HFF-Myc (cell line): ENCODE data around the gene KRTAP4-9.
"Not testable (repeated sequence)": the region's sequence is repeated elsewhere in the genome, so short reads cannot be mapped to it uniquely, and the experiment has no call there.

Source experiments
- DNase-seq: peaks from one replicate; pipeline ENCODE4 v3.0.0-alpha.2; 2011; ENCODE audit warnings: low read depth; ENCODE audit errors: extremely low read depth
- H3K4me3 ChIP-seq: replicated peaks from 2 replicates; pipeline ENCODE4 v1.5.1; 2011; ENCODE audit warnings: low read depth, mild to moderate bottlenecking, control low read depth, low read length
- TF ChIP-seq, protein P1 (sequence below): IDR thresholded peaks from 2 replicates; pipeline ENCODE4 v1.5.1; 2012; ENCODE audit warnings: mild to moderate bottlenecking, low read depth, low read length, control low read depth; ENCODE audit errors: missing control alignments

The KRTAP4-9 gene

DNA sequence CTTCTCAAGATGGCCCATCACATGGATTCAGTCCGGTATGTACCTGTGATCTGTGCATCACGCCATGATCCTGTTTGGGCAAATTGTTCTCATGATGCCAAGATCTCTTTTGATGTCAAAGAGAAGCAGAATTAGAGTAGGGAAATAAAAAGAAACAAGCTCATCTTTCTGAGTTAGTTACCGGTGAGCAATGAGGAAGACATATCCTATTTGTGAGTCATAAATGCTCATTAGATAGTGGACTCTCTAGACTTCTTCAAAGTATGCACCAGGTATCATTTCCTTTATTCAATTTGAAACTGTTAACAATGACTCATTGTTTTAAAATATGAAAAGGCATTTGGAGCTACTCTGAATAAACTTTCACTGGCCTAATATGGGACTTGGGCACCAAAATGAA lies 26.8 kb downstream of the KRTAP4-9 start:
- TF ChIP-seq, protein P1, sequence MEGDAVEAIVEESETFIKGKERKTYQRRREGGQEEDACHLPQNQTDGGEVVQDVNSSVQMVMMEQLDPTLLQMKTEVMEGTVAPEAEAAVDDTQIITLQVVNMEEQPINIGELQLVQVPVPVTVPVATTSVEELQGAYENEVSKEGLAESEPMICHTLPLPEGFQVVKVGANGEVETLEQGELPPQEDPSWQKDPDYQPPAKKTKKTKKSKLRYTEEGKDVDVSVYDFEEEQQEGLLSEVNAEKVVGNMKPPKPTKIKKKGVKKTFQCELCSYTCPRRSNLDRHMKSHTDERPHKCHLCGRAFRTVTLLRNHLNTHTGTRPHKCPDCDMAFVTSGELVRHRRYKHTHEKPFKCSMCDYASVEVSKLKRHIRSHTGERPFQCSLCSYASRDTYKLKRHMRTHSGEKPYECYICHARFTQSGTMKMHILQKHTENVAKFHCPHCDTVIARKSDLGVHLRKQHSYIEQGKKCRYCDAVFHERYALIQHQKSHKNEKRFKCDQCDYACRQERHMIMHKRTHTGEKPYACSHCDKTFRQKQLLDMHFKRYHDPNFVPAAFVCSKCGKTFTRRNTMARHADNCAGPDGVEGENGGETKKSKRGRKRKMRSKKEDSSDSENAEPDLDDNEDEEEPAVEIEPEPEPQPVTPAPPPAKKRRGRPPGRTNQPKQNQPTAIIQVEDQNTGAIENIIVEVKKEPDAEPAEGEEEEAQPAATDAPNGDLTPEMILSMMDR, result no peak
- DNase-seq, result no peak
- H3K4me3 ChIP-seq, result no peak overlapping the region

GRCh38 chr17:41133880-41134735 lies 28.9 kb downstream of the KRTAP4-9 start:
- no peak overlapping the region for H3K4me3 ChIP-seq

DNA sequence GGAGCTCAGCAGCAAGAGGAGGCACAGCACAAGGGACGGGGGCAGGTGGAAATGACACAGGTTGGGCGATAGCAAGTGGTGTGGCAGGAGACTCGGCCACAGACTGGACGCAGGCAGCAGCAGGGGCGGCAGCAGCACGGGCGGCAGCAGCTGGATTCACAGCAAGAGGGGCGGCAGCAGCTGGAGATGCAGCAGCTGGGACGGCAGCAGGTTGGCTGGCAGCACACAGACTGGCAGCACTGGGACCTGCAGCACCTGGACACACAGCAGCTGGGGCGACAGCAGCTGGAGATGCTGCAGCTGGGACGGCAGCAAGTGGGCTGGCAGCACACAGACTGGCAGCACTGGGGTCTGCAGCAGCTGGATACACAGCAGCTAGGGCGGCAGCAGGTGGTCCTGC lies 34.7 kb downstream of the KRTAP4-9 start:
- not testable (repeated sequence) for DNase-seq, H3K4me3 ChIP-seq

More at GRCh38 chr17:41133880-41134735, 28.9 kb downstream of the KRTAP4-9 start:
- TF ChIP-seq, protein P1, result no peak
- DNase-seq, result no peak

GRCh38 chr17:41140360-41141131 lies 35.4 kb downstream of the KRTAP4-9 start, which contains the start of gene KRTAP4-6:
Gene KRTAP4-6 (minus strand): TSS chr17:41140544. CDS start chr17:41140487, 57 bp downstream.
- H3K4me3 ChIP-seq, result no peak within 1 kb of the TSS
- peak; percentile 35 for DNase-seq
- TF ChIP-seq, protein P1, result no peak

DNA sequence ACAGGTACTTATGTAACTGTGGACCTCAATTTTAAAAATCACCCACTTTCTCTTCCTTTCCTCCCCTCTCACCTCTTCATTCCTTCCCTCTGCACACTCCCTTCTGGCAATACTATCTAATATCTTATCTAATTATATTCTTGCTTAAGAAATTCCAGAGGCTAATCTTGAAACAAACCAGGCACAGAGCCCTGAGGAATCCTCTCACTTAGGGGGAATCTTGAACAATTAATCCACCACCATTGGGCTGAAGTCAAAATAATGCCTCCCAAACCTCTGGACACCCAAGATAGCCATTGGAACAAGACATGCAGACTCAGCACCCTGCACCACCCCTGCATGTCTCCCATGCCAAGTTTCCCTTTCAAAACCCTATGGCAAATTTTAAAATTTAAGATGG lies 36.2 kb downstream of the KRTAP4-9 start:
- H3K4me3 ChIP-seq, result no peak overlapping the region
- DNase-seq, result no peak
- TF ChIP-seq, protein P1, result no peak

DNA sequence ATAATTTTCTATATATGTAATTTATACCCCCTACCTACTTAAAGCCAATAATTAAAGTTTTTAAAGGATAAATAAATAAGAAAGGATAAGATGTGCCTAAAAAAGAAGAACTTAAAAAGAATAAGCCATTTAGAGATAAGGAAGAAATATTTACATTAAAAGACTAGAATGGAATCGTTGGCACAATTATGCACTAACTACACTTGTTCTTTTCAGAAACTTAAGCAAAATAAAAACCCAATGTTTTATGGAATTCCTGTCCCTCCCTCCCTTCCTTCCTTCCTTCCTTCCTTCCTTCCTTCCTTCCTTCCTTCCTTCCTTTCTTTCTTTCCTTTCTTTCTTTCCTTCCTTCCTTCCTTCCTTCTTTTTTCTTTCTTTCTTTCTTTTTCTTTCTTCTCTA lies 39.7 kb downstream of the KRTAP4-9 start:
- TF ChIP-seq, protein P1, result no peak
- DNase-seq, result no peak

DNA sequence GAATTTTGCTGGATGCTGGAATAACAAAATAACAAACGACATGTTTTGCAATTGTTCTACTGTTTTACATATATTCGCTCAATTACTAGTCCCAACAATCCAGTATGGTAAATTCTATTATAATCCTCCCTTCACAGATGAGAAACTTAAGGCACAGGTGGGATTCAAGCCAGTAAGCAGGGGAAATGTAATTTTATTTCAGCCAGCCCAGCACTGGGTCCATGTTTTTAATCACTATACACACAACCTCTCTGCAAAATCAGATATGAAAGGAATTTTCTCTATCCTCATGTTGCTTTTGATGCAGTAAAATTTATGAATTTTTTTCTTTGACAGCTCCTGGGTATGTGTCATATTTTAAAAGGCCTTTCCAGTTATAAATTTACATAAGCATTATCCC lies 40.1 kb downstream of the KRTAP4-9 start:
- DNase-seq, result no peak
- TF ChIP-seq, protein P1, result no peak
- no peak overlapping the region for H3K4me3 ChIP-seq

More for the DNA sequence above, 39.7 kb downstream of the KRTAP4-9 start:
- no peak overlapping the region for H3K4me3 ChIP-seq
